SIG-M5 treated with dmso at 0.1 percent for 504 hours (cell line): ENCODE results near the gene COL27A1.

ENCODE experiments used
- DNase-seq: peaks from one replicate; lab custom pipeline; 2025; ENCODE audit not compliant: unreplicated experiment; lab: John Stamatoyannopoulos, UW

The COL27A1 gene

GRCh38 chr9:114299286-114300152 is 144.2 kb downstream of the COL27A1 start:
- DNase-seq = no peak

- no peak for DNase-seq
Observed at GRCh38 chr9:114300153-114300845, 145.0 kb downstream of the COL27A1 start.

- no peak for DNase-seq
Observed at GRCh38 chr9:114300846-114301797, 145.8 kb downstream of the COL27A1 start.

- DNase-seq = no peak
Observed at GRCh38 chr9:114301798-114302565, 146.6 kb downstream of the COL27A1 start.

GRCh38 chr9:114302727-114303126 is 147.4 kb downstream of the COL27A1 start:
- no peak for DNase-seq

- no peak for DNase-seq
Observed at GRCh38 chr9:114303571-114303970, 148.2 kb downstream of the COL27A1 start.

- no peak for DNase-seq
Observed at GRCh38 chr9:114303977-114304376, 148.6 kb downstream of the COL27A1 start.

GRCh38 chr9:114304416-114305188 is 149.3 kb downstream of the COL27A1 start:
- no peak for DNase-seq

GRCh38 chr9:114307899-114308267 is 152.5 kb downstream of the COL27A1 start:
- DNase-seq = no peak

GRCh38 chr9:114308361-114308950 is 153.1 kb downstream of the COL27A1 start:
- no peak for DNase-seq

- no peak for DNase-seq
Observed at GRCh38 chr9:114309096-114309495, 153.8 kb downstream of the COL27A1 start.

GRCh38 chr9:114310471-114311450 is 155.4 kb downstream of the COL27A1 start:
- no peak for DNase-seq

GRCh38 chr9:114311571-114312512 is 156.5 kb downstream of the COL27A1 start:
- DNase-seq = no peak

- no peak for DNase-seq
Observed at GRCh38 chr9:114312513-114312875, 157.2 kb downstream of the COL27A1 start.

GRCh38 chr9:114313186-114313585 is 157.8 kb downstream of the COL27A1 start:
- DNase-seq = no peak

GRCh38 chr9:114314256-114314867 is 159.0 kb downstream of the COL27A1 start:
- no peak for DNase-seq
